Psoas muscle (tissue), 8 donors: ENCODE results near the gene ANAPC16. TPM values are rescaled to one million over a fixed set of nuclear protein-coding genes. Genes with fewer than 3 reads are reported as not detected.
A peak's percentile ranks its signal among the peaks of the same experiment; 100 is the strongest.

Experiments
- ATAC-seq, 4 donors: fragments of 200-7000 bp; cut with Tn5 transposase; one replicate each; pipeline ENCODE4 v1.9.1; 2020; ENCODE audit warnings: moderate library complexity in 3 of 4, mild to moderate bottlenecking in 2 of 4
- DNase-seq, 2 donors: peaks; one replicate each; pipeline ENCODE4 v3.0.0-alpha.2; 2020
- H3K27ac ChIP-seq: fragments of 200-600 bp; one replicate; pipeline ENCODE4 v1.8.0; 2022
- H3K27me3 ChIP-seq, 3 donors: fragments of 200-600 bp in 1 of 3; one replicate each; pipeline versions ENCODE4 v1.6.1 to v1.8.0; 2013 to 2022; ENCODE audit warnings: low read length in 2 of 3, mild to moderate bottlenecking in 2 of 3, moderate library complexity in 1 of 3; ENCODE audit not compliant: insufficient read depth in 3 of 3
- H3K36me3 ChIP-seq, 2 donors: fragments of 200-600 bp in 1 of 2; one replicate each; pipeline versions ENCODE4 v1.6.1 to v1.8.0; 2013 to 2022; ENCODE audit warnings: low read depth in 1 of 2, mild to moderate bottlenecking in 1 of 2, moderate library complexity in 1 of 2; ENCODE audit not compliant: insufficient read depth in 1 of 2
- H3K4me1 ChIP-seq: fragments of 200-600 bp; one replicate; pipeline ENCODE4 v1.8.0; 2022
- H3K4me3 ChIP-seq: fragments of 200-600 bp; one replicate; pipeline ENCODE4 v1.8.0; 2022; ENCODE audit warnings: mild to moderate bottlenecking
- H3K9me3 ChIP-seq: fragments of 200-600 bp; one replicate; pipeline ENCODE4 v1.8.0; 2022
- WGBS, 3 donors: extraction: QIAGEN DNeasy Blood & Tissue Kit; methylation state at CpG; one replicate each; pipeline versions ENCODE4 v1.1.6 to v1.1.7; 2013; 5-methylcytosine and 5-hydroxymethylcytosine counted together
- intact Hi-C, 2 donors: fragments of 100-400 bp; cut with DNase I; formaldehyde crosslinking; loops; one replicate each; pipeline versions ENCODE4 v1.11.0 to v1.14.2; 2022
- polyA plus RNA-seq, 3 donors: library from polyadenylated mRNA; stranded (reverse); fragments of 200-250 nt; gene quantifications; one replicate each; pipeline ENCODE4 v1.2.3, GENCODE V29; 2013
- total RNA-seq, 4 donors: library from RNA; stranded (reverse); fragmentation: NEBNext Ultra II Directional in 2 of 4; extraction: Animal tissue kit (Norgen Biotek cat#: 25700) in 2 of 4; gene quantifications; one replicate each; pipeline versions ENCODE4 v1.2.1 to v1.2.4, GENCODE V29; 2021 to 2023
- TF ChIP-seq, protein P1 (sequence below): fragments of 200-600 bp; IDR thresholded peaks from one replicate; pipeline ENCODE4 v1.8.0; 2022; ENCODE audit warnings: antibody characterized with exemption
- donor health status: healthy with polysubstance abuse.
- donor health status: DM: no; HTN: no; CAD: no; lungs with moderate emphysema.
- donor health status: Bipolar disorder and iron deficiency.
- donor health status: healthy.
- donor health status: DM: yes; HTN: yes; CAD: no.
- donor health status: DM: no; HTN: no; CAD: no.
- donor health status: DM: no; HTN: no; CAD: no.
- donor health status: DM: yes; HTN: yes; CAD: no.

ANAPC16 gene
- total and polyA plus RNA-seq, 7 donors, result 60.1 to 184 (median 128) TPM

DNA sequence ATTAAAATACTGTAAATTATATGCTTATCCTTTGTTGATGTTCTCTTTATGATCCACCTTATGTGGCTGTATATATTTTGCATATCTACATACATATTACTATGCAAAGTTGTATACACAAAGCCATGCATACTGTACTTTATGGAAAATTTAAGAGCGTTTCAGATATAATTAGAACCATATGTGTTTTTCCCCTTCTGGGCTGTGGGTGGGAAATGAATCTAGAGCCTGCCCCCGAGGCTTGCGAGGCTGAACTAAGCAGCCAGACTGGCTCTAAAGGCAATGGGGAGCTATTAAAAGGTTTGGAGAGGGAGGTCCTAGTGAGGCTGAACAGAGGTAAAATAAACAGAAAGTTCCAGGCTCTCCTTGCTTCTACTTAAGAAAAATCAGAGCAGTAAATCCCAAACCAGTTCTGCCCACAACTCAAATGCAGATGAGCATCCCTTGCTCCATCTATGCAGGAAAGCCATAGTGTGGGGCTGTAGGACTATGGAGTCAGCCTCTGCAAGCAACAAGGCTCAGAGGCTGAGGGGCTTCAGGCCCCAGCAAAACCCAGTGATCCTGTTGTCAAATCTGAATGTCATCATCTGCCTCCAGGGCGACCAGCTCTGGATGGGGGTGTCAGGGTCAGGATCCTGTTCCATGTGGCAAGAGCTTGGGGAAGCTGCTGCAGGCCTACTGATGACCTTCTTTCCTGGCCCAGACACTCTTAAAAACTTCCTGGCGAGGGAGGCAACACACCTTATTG lies 43.9 kb downstream of the ANAPC16 start:
- 15 to 30% (median 17%) methylated on average over 5 of the region's 5 CpGs for WGBS, 3 donors
- H3K9me3 ChIP-seq, result no peaks in the 10 kb centered on the region
- ATAC-seq (peak in 2 of 4 donors; percentile 8 to 32), DNase-seq (no peak)
- H3K36me3 ChIP-seq, result no peaks in the 10 kb centered on the region
- H3K27me3 ChIP-seq, result no peaks in the 10 kb centered on the region
- H3K4me1 ChIP-seq, result peaks cover 58% of the 10 kb centered on the region
- TF ChIP-seq, protein P1, sequence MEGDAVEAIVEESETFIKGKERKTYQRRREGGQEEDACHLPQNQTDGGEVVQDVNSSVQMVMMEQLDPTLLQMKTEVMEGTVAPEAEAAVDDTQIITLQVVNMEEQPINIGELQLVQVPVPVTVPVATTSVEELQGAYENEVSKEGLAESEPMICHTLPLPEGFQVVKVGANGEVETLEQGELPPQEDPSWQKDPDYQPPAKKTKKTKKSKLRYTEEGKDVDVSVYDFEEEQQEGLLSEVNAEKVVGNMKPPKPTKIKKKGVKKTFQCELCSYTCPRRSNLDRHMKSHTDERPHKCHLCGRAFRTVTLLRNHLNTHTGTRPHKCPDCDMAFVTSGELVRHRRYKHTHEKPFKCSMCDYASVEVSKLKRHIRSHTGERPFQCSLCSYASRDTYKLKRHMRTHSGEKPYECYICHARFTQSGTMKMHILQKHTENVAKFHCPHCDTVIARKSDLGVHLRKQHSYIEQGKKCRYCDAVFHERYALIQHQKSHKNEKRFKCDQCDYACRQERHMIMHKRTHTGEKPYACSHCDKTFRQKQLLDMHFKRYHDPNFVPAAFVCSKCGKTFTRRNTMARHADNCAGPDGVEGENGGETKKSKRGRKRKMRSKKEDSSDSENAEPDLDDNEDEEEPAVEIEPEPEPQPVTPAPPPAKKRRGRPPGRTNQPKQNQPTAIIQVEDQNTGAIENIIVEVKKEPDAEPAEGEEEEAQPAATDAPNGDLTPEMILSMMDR, result no peak
- peak overlapping the region; percentile 91 for H3K27ac ChIP-seq
- intact Hi-C loops, result no loop called here
- H3K4me3 ChIP-seq, result peak overlapping the region; percentile 65

DNA sequence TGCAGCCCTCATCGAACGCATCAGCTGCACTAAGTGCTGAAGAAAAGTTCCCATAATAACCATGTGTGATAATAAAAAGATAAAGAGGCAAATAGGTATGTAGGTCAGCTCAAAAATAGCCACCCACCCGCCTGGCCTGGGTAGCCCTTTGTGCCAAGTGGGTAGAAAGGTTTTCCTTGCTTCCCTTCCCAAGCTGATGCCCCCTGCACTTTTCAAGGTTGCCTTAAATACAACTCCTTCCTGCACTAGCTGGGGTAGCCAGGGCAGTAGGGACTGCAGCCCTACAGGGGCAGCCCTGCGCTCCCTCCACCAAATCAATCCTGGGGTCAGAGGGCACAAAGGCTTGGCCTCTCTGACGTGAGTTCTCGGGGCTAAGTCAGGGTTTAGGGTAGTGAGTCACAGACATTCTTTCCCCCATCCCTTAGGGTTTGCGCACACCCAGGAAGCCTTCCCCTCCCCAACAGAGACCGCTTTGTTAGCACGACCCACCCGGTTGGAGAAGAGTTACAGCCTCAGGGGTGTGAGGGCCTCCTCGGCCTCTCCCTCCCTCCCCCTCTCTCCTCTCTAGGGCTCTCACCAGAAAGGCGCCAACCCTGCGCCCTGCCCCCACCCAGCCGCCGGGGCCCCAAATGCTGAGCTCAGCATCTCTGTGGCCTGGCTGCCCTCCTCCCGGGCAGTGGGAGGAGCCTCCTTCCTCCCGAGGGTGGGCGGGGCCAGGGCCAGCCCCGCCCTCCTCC lies 44.6 kb downstream of the ANAPC16 start:
- Histone ChIP-seq H3K4me1 (peaks cover 51% of the 10 kb centered on the region), H3K27ac (peak overlapping the region; percentile 91), H3K9me3 (no peaks in the 10 kb centered on the region), H3K36me3 (no peaks in the 10 kb centered on the region), H3K27me3 (no peaks in the 10 kb centered on the region), H3K4me3 (peak overlapping the region; percentile 65)
- peak; percentile 90 to 95 (median 92) for ATAC-seq
- intact Hi-C loops, result no loop called here
- peak; percentile 87 to 94 for DNase-seq
- WGBS, 3 donors, result 6 to 13% (median 8%) methylated on average over 18 to 19 of the region's 19 CpGs
- TF ChIP-seq, protein P1, result no peak

DNA sequence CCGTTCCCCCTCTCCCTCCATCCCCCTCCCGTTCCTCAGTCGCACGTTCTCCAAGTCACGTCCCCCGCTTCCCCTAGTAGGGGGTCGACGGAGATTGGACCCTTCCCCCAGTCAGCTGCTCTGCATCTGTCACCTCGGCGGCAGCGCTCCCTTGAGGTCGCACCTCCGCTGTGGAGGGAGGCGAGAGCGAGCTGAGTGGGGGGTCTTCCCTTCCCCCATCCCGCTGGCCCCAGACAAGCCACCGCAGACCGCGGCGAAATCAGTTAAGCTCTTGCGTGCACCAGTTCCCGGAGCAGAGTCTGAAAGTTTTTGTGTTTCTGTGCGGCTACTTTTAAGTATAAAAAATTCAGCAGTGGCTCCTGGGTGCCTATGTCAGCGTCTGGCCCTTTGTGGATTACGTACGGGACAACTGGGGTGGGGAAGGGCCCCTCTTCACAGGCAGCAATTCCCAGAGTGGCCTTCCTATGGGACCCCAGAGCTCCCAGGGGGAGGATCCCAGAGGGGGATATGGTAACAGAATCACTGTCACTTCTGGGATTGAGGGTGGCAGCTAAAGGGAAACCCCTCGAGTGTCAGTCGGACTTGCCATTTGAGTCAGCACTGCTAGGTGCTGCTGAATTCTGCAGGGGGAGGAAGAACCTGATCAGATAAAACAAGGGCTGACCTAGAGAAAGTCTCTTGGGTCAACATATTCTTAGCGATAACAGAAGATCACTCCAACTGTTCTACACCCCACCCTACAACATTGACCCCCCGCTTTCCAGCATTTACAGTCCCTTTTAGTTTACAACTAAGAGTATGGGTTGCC lies 45.4 kb downstream of the ANAPC16 start:
- TF ChIP-seq, protein P1, result no peak
- 6 to 9% (median 7%) methylated on average over 30 of the region's 30 CpGs for WGBS, 3 donors
- peak overlapping the region; percentile 65 for H3K4me3 ChIP-seq
- H3K9me3 ChIP-seq, result no peaks in the 10 kb centered on the region
- intact Hi-C loops, result no loop called here
- H3K36me3 ChIP-seq, result no peaks in the 10 kb centered on the region
- ATAC-seq, result peak in 3 of 4 donors; percentile 2 to 12 (median 6)
- no peaks in the 10 kb centered on the region for H3K27me3 ChIP-seq
- DNase-seq, result no peak
- peaks cover 43% of the 10 kb centered on the region for H3K4me1 ChIP-seq
- H3K27ac ChIP-seq, result peak overlapping the region; percentile 91

DNA sequence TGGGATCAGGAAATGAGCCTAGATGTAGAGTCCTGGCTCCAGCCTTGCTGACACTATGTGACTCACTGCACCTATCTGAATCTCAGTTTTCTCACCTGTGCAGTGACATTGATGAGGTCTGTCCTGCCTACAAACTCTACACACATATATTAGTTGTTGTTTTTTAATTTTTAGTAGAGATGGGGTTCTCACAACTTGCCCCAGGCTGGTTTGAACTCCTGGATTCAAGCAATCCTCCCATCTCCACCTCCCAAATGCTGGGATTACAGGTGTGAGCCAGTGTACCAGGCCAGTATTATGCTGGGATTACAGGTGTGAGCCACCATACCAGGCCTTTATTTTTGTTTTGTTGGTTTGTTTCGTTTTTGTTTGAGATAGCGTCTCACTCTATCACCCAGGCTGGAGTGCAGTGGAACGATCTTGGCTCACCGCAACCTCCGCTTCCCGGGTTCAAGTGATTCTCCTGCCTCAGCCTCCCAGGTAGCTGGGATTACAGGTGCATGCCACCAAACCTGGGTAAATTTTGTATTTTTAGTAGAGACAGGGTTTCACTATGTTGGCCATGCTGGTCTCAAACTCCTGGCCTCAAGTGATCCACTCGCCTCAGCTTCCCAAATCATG lies 46.1 kb downstream of the ANAPC16 start:
- ATAC-seq (no peak), DNase-seq (no peak)
- TF ChIP-seq, protein P1, result no peak
- Histone ChIP-seq H3K27ac (peak overlapping the region; percentile 91), H3K4me1 (peaks cover 36% of the 10 kb centered on the region), H3K27me3 (no peaks in the 10 kb centered on the region), H3K9me3 (no peaks in the 10 kb centered on the region), H3K36me3 (no peaks in the 10 kb centered on the region), H3K4me3 (no peak overlapping the region)
- WGBS, 3 donors, result 92 to 96% (median 94%) methylated on average over 7 of the region's 7 CpGs
- intact Hi-C loops, result no loop called here
